ENCODE measurements around the gene GIMAP1. TPM values are rescaled to one million over a fixed set of nuclear protein-coding genes. Genes with fewer than 3 reads are reported as not detected.

The GIMAP1 gene
- total RNA-seq, 1 donor from 2014 or later, result not detected

DNA sequence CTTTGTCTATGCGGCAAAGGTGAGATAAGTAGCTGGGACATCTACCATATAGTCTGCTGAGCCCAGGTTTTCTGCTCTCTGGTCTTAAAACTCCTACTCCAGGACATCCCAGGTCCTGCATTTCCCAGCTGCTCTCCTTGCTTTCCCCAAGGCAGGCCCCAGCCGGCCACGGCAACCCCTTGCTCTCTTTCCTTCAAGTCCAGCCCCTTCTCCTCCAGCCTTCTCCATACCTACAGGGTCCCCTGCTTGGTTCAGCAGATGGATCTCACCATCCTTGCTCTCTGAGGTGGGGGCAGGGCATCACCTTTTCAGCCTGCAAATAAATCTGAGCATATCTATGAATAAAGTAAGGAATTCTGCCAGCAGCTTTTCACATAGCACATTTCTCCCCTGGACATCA is 29.5 kb downstream of the GIMAP1 start:
- no peak for DNase-seq (ENCODE audit: low read depth)

DNA sequence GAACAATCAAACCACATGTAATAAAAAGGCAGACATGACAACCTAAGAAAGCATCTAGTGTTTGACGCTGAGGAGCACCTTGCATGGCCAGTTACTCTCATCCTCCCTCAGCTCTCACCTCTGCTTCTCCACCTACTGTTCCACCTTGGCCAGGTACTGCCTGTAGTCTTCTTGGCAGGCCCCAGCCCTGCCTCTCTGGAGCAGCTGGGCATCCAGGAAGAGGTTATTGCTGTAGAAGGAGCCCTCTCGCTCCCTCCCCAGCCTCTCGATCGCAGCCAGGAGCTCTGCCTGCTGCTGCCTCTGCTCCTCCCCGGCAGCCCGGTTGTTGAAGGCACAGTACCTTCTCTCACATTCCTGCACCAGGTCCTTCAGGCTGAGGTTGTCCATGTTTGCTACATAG is 30.5 kb downstream of the GIMAP1 start:
- DNase-seq (ENCODE audit: low read depth), result no peak

DNA sequence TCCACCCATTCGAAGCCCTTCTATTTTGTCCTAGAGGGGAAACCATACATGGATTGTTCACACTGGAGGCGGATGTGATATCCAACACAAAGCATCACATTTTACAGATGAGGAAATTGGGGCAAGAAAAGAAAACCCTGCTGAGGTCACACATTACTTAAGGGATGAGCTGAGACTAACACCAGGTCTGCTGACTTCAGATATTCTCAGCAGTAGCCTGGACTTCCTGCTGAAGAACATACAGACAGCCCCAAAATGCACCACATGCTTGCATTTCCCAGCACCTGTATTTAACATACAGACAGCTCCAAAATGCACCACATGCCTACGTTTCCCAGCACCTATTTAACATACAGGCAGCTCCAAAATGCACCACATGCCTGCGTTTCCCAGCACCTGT is 32.0 kb downstream of the GIMAP1 start:
- DNase-seq (ENCODE audit: low read depth), result no peak

DNA sequence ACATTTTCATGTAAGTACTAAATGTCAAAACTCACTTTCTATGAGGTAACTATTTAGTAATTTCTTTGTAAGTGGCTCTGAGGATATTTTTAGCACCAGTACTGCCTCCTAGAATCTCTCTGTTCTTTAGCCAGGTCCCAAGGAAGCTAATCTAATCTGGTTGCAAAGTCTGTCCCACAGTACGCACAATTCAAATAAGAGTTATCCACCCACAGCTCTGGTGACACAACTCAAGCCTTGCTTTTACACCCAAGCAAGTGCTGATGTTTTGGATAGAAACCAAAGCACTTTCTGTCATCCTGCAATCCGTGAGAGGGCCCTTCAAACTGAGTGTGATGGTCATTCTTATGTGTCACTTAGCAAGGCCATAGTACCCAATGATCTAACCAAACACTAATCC is 35.3 kb downstream of the GIMAP1 start:
- no peak for DNase-seq (ENCODE audit: low read depth)

DNA sequence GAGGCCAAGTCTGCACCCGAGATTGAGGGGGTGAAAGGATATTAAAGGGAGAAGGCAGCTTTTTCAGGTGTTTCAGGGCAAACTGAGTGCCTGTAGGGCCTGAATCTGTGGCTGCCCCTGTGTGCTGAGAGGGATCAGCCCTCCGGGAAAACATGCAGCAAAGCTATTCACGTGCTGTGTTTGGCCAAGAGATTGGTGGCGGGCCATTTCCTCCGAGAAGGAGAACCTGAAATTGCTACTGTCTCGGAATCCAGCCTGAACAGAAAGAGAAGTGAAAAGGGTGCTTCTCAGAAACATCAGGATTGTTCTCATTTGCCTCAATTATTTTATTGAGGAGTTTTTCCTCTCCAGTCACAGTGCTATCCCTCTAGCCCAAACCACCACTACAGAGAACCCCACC is 36.8 kb downstream of the GIMAP1 start:
- no peak for DNase-seq (ENCODE audit: low read depth)

DNA sequence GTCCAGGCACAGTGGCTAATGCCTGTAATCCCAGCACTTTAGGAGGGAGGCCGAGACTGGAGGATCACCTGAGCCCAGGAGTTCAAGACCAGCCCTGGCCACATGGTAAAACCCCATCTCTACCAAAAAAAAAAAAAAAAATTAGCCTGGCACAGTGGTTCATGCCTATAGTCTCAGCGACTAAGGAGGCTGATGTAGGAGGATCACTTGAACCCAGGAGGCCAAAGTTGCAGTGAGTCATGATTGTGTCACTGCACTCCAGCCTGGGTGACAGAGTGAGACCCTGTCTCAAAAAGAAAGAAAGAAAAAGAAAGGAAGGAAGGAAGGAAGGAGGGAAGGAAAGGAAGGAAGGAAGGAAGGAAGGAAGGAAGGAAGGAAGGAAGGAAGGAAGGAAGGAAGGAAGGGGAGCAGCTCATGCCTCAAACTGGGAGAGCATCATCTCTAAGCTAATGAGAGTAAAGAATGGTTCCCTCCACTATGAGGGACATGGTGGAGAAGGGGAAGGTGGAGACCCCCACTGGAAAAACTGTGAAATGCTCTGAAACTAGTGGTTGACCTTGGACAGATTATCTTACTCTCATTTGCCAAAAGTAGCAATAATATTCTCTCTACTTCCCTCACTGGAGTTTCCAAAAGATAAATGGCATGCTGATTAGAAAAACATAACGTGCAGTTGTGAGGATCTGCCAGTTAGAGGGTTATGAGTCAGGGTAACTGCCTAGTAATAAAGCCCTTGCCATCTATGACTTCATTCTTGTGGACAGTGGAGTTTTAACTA is 37.6 kb downstream of the GIMAP1 start:
- DNase-seq (ENCODE audit: low read depth), result peak; percentile 5

DNA sequence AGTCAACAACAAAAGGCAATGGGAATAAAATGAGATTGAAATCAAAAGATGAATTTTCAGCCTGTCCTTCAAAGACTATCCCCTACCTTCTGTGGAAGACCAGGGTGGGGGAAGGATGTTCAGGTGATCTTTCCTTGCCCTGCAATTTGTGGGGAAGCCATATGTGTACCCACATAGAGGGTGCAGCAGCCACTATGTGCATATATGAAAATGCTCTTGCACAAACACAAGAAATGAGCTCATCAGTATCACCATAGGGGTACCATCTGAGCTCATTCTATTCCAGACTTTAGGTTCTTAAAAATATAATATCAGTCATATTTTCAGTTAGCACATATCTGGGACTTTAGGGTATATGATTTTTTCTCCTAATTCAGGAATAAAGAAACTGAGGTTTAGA is 38.5 kb downstream of the GIMAP1 start:
- DNase-seq (ENCODE audit: low read depth), result no peak

DNA sequence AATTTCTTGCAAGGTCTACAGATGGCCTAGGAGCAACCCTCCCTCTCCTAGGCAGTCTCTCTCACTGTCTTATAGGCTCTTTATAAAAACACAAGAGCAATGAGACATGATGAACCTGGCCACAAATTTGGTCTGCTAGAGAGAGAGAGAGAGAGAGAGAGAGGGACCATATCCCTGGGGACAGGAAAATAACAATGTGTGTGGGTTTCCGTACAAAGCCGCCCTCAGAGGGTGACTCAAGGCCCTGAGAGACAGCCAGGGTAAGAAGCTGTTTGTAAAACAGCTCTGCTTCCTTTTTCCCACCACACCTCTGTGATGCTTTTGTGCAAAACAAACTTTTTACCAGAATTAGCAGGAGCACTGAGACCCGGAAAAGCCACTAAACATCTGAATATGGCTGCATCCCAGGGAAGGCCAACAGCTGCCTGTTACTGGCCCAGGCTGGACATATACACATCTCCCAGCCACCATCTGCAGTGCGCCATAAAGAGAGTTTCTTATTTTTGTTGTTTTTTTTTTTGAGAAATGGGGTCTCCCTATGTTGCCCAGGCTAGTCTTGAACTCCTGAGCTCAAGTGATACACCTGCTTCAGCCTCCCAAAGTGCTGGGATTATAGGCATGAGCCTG is 39.2 kb downstream of the GIMAP1 start:
- DNase-seq (ENCODE audit: low read depth), result no peak

DNA sequence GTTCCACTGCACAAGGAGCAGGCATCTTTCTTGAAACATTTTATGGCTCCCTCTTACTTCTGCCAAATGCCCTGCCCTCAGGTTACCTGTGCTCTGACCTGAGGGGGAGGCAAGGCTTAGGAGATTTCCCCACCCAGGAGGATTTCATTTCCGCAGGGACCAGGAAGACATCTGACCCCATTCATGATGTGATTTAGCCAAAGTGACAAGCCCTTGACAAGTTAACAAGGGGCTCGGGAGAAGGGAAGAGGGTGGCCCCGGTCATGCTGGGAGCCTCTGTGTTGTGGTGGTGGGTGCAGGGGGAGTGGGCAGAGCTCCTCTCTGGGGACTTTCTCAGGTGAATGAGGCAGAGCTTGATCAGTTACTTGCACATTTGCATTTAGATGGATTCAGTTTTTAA is 39.8 kb downstream of the GIMAP1 start:
- DNase-seq (ENCODE audit: low read depth), result no peak

DNA sequence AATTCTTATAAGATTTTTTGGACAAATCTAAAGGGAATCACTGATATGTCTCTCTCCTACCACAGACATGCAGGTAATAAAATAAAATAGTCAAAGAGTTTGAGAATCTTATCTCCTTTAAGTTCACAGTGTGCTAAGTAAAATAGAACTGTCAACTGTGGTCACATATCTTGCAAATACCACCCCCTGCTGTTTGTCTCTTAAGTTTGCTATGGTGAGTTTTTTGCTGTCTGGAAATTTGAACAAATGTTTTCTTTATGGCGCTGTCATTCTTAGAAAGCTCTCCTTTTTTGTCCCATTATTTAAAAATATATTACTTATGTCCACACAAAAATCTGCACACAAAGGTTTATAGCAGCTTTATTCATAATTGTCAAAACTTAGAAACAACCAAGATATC is 40.4 kb downstream of the GIMAP1 start:
- DNase-seq (ENCODE audit: low read depth), result peak; percentile 33

DNA sequence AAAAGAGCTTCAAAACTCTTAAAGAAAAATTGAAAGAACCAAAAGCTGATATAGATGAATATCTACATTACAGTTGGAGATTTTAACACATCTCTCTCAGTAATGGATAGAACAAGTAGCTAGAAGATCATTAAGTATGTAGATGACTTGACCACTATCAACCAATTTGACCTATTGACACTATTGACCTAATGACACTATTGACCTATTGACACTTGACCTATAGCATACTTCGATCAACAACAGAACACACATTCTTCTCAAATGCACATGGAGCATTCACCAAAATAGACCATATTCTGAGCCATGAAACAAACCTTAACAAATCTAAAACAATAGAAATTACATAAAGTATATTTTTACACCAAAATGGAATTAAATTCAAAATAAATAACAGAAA is 43.1 kb downstream of the GIMAP1 start:
- DNase-seq (ENCODE audit: low read depth), result no peak

DNA sequence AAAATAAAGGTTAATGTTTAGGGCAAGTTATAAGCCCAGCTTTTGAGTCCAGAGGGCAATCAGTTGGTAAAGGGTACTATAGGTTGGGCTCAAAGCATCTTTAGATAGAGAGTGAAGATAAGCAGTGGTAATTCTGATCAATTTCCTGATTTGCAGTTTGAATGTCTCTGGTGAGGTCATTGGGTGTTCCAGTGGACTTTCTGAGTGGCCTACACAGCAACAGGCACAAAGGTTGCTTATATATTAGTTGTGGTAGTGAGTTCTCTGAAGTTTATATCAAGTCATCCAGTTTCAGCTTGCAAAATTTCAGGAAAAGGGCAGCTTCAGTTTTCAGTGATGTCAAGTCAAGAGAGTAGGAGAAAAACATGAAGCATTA is 49.9 kb downstream of the GIMAP1 start:
- DNase-seq (ENCODE audit: low read depth), result no peak

DNA sequence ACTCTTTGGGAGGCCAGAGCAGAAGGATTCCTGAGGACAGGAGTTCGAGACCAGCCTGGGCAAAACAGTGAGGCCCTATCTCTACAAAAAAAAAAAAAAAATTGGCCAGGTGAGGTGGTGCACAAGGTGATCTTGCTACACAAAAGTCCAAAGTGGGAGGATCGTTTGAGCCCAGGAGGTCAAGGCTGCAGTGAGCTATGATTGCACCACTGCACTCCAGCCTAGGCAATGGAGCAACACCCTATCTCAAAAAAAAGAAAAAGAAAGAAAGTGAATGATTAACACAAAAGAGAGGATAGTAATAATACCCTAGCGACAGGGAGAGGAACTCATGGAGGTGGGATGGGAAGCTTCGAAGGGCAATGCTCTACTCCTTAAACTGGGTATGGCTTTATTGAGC is 53.4 kb downstream of the GIMAP1 start:
- DNase-seq (ENCODE audit: low read depth), result no peak

Other genes starting within 250 kb of the GIMAP1 start
- not detected in 2 replicates for gene GIMAP7, start 201.7 kb upstream of the GIMAP1 start, total RNA-seq
- gene GIMAP4, start 149.2 kb upstream of the GIMAP1 start, total RNA-seq, result not detected in 2 replicates
- gene GIMAP6, start 84.2 kb upstream of the GIMAP1 start, total RNA-seq, result not detected in 2 replicates
- gene GIMAP2, start 30.9 kb upstream of the GIMAP1 start, total RNA-seq, result 2.1 and 2.2 TPM in 2 replicates
- gene GIMAP5, start 20.8 kb downstream of the GIMAP1 start, total RNA-seq, result not detected in 2 replicates
- not detected in 2 replicates for gene TMEM176B, start 83.8 kb downstream of the GIMAP1 start, total RNA-seq
- gene TMEM176A, start 84.2 kb downstream of the GIMAP1 start, total RNA-seq, result not detected in 2 replicates
- gene AOC1, start 135.9 kb downstream of the GIMAP1 start, total RNA-seq, result 0.21 and 0.62 TPM in 2 replicates